GM12872 (cell line): ENCODE data around the gene STRN3.

ENCODE experiments used
- TF ChIP-seq, protein P1 (sequence below): IDR thresholded peaks from 3 replicates; pipeline ENCODE4 v1.5.1; 2011; ENCODE audit warnings: low read depth, mild to moderate bottlenecking, low read length, moderate library complexity; ENCODE audit not compliant: insufficient read depth

STRN3 gene

DNA sequence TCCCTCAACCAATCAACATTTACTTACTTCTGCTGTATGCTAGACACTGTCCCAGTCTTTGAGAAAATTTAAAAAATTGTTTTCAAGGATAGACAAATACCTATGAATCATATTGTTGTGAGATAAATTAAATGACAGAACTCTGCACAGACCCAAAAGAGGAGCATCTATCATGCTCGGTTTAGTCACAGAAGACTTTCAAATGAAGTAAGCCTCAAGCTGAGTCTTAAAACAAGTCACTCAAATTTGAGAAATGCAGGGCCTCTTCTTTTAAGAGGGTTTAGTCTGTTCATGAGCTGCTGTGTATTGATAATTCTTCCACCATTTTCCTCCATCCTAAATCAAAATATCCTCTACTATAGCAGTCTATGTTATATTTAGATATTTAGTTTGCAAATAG lies 176.2 kb downstream of the STRN3 start:
- TF ChIP-seq, protein P1, sequence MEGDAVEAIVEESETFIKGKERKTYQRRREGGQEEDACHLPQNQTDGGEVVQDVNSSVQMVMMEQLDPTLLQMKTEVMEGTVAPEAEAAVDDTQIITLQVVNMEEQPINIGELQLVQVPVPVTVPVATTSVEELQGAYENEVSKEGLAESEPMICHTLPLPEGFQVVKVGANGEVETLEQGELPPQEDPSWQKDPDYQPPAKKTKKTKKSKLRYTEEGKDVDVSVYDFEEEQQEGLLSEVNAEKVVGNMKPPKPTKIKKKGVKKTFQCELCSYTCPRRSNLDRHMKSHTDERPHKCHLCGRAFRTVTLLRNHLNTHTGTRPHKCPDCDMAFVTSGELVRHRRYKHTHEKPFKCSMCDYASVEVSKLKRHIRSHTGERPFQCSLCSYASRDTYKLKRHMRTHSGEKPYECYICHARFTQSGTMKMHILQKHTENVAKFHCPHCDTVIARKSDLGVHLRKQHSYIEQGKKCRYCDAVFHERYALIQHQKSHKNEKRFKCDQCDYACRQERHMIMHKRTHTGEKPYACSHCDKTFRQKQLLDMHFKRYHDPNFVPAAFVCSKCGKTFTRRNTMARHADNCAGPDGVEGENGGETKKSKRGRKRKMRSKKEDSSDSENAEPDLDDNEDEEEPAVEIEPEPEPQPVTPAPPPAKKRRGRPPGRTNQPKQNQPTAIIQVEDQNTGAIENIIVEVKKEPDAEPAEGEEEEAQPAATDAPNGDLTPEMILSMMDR: no peak

DNA sequence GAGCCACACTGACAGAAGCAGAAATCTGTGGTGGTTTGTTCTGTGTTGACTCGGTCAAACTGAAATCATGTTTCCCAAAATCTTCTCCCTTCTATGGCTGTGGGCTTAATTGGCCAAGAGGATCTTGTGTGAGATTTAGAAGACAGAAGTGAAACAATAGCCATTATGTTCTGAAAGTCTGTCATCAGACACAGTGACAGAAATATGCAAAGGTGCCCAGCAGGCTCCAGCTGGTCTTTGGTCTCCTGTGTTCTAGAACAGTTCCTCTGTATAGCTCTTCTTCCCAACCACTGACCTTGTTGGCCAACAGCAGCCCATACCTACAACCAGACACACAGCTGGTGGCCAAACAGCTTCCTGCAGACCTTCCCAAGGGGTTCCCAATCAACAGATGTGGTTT lies 176.8 kb downstream of the STRN3 start:
- TF ChIP-seq, protein P1: no peak

DNA sequence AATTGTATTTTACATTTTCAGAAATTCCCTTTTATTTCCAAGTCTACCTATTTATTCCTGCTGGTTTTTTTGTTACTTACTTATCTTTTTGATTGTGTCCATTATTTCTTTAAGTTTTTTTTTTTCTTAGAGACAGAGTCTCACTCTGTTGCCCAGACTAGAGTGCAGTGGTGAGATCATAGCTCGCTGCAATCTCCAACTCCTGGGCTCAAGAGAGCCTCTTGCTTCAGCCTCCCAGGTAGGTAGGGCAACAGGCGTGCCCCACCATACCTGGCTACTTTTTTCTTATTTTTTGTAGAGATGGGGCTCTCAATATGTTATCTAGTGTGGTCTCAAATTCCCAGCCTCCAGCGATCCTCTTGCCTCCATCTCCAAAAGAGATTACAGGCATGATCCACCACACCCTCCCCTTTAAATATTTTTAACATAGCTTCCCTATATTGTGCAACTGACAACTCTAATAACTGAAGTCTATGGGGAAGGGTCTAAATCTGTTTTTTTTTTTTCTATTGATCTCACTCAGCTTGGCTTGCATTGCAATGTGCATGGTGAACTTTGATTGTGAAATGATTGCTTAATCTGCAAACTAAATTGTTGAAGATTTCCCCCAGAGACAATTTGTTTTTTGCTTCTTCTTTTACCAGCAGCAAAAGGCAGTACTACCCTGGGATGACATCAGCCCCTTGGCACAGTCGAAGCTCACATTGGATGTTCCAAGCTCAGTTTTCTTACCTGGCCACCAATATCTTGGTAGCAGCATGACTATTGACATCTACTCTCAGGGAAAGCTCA lies 177.5 kb downstream of the STRN3 start:
- TF ChIP-seq, protein P1: no peak
